ENCODE results near the gene MLLT10. TPM values are rescaled to one million over a fixed set of nuclear protein-coding genes. Genes with fewer than 3 reads are reported as not detected.

The MLLT10 gene
- total RNA-seq, 1 experiment from 2014 or later = 72.3 TPM

DNA sequence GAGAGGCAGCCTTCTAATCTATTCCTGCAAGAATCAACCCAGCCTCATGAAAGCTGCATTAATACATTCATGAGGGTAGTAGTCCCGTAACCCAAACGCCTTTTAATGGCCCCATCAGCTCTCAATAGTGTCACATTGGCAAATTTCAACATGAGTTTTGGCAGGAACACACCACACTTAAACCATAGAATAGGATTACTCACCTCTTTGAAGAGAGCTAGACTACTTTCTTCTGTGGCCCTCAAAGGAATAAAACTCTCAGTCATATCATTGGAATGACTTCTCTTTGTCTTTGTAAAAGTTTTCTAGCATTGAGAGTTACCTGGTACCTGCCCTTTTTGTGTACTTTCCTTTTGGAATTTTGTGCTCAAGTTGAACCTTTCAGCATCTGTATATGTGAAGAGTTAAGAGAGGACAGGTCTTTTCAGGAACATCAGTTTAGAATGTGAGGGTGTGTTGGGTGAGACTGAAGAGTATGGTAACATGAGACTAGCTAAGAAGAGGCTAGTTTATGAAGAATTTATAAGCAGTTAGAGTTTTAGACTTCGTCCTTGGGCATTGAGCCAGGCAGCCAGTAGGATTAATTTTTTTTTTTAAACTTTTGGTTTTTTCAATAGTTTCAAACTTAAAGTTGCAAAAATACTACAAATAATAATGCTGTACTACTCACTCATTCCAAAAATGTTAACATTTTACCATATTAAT is 92.6 kb downstream of the MLLT10 start:
- Histone ChIP-seq H2BK20ac (ENCODE audit: low read depth, low read length, poor library complexity, severe bottlenecking) (no peak overlapping the region), H2BK5ac (ENCODE audit: insufficient read length, low read length) (no peak overlapping the region), H3K4ac (ENCODE audit: low read depth, low read length) (no peak overlapping the region), H4K20me1 (ENCODE audit: control insufficient read depth, insufficient read depth, insufficient read length) (no peaks in the 10 kb centered on the region), H4K8ac (replicated peaks; ENCODE audit: insufficient read length, low read depth, low read length) (no peak overlapping the region), H4K91ac (ENCODE audit: insufficient read length, low read depth, low read length) (no peak overlapping the region), H3K27me3 (ENCODE audit: insufficient read depth, low read length) (no peaks in the 10 kb centered on the region), H3K14ac (ENCODE audit: insufficient read depth, low read length) (no peak overlapping the region), H3K4me2 (ENCODE audit: insufficient read depth, insufficient read length, low read length) (no peak overlapping the region), H3K79me1 (ENCODE audit: insufficient read depth, low read depth, low read length, poor library complexity, severe bottlenecking) (no peaks in the 10 kb centered on the region), H3K79me2 (ENCODE audit: insufficient read depth, low read length) (no peaks in the 10 kb centered on the region), H3K4me1 (ENCODE audit: insufficient read depth, low read length) (no peaks in the 10 kb centered on the region; the same call in 1 of the 2 replicates), H3K9me3 (ENCODE audit: control insufficient read depth, low read depth, low read length) (no peaks in the 10 kb centered on the region), H3K9ac (ENCODE audit: extremely low read depth, insufficient read length, low read length) (no peak overlapping the region), H2BK120ac (ENCODE audit: low read depth, low read length, poor library complexity, severe bottlenecking) (no peak overlapping the region), H2BK12ac (ENCODE audit: insufficient read length, low read depth, low read length) (no peak overlapping the region), H3K18ac (ENCODE audit: insufficient read length, low read depth, low read length) (no peak overlapping the region), H2AK5ac (ENCODE audit: insufficient read length, low read length) (no peak overlapping the region), H3K56ac (ENCODE audit: insufficient read length, low read depth, low read length) (no peak overlapping the region), H3K27ac (ENCODE audit: insufficient read length, low read depth, low read length) (no peak overlapping the region), H4K5ac (ENCODE audit: insufficient read length, low read depth, low read length) (no peak overlapping the region), H3K23ac (ENCODE audit: insufficient read length, low read depth, low read length) (no peak overlapping the region), H2BK15ac (ENCODE audit: low read depth, low read length) (no peak overlapping the region), H3K23me2 (ENCODE audit: insufficient read length, low read depth, low read length, poor library complexity, severe bottlenecking) (no peaks in the 10 kb centered on the region), H2AFZ (ENCODE audit: low read length) (no peak overlapping the region), H3T11ph (ENCODE audit: low read length) (no peak overlapping the region)
- peak overlapping the region in 1 of 3 experiments; percentile 3; a peak in 1 of 7 replicates for H3K27ac Mint-ChIP-seq
- no peaks in the 10 kb centered on the region for H3K27me3 Mint-ChIP-seq (ENCODE audit: low read depth)
- no peaks in the 10 kb centered on the region for H3K9me3 Mint-ChIP-seq
- no peak for DNase-seq
- TF ChIP-seq, protein P1, sequence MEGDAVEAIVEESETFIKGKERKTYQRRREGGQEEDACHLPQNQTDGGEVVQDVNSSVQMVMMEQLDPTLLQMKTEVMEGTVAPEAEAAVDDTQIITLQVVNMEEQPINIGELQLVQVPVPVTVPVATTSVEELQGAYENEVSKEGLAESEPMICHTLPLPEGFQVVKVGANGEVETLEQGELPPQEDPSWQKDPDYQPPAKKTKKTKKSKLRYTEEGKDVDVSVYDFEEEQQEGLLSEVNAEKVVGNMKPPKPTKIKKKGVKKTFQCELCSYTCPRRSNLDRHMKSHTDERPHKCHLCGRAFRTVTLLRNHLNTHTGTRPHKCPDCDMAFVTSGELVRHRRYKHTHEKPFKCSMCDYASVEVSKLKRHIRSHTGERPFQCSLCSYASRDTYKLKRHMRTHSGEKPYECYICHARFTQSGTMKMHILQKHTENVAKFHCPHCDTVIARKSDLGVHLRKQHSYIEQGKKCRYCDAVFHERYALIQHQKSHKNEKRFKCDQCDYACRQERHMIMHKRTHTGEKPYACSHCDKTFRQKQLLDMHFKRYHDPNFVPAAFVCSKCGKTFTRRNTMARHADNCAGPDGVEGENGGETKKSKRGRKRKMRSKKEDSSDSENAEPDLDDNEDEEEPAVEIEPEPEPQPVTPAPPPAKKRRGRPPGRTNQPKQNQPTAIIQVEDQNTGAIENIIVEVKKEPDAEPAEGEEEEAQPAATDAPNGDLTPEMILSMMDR (conservative IDR thresholded peaks at IDR 0.05) = no peak
- WGBS (ENCODE audit: extremely low coverage, insufficient read length, low lambda C conversion rate) = no CpG with 5 or more reads among the region's 3 CpGs
- H3K36me3 Mint-ChIP-seq (ENCODE audit: insufficient read depth in 1 of 3, low read depth in 3 of 3) = peaks cover 14 to 46% (median 32%) of the 10 kb centered on the region in 3 experiments; a peak in 5 of 7 replicates
- no peak overlapping the region for H3K4me3 Mint-ChIP-seq
- H3K4me1 Mint-ChIP-seq = no peaks in the 10 kb centered on the region
